ENCODE measurements around the gene FAM3D.
"Not testable (repeated sequence)": the region's sequence is repeated elsewhere in the genome, so short reads cannot be mapped to it uniquely, and the experiment has no call there.

DNA sequence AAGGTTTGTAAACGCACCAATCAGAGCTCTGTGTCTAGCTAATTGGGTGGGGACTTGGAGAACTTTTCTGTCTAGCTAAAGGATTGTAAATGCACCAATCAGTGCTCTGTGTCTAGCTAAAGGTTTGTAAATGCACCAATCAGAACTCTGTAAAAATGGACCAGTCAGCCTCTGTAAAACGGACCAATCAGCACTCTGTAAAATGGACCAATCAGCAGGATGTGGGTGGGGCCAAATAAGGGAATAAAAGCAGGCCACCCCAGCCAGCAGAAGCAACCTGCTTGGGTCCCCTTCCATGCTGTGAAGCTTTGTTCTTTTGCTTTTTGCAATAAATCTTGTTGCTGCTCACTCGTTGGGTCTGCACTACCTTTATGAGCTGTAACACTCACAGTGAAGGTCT lies 42.4 kb upstream of the FAM3D start:
- TF ChIP-seq, protein P1, sequence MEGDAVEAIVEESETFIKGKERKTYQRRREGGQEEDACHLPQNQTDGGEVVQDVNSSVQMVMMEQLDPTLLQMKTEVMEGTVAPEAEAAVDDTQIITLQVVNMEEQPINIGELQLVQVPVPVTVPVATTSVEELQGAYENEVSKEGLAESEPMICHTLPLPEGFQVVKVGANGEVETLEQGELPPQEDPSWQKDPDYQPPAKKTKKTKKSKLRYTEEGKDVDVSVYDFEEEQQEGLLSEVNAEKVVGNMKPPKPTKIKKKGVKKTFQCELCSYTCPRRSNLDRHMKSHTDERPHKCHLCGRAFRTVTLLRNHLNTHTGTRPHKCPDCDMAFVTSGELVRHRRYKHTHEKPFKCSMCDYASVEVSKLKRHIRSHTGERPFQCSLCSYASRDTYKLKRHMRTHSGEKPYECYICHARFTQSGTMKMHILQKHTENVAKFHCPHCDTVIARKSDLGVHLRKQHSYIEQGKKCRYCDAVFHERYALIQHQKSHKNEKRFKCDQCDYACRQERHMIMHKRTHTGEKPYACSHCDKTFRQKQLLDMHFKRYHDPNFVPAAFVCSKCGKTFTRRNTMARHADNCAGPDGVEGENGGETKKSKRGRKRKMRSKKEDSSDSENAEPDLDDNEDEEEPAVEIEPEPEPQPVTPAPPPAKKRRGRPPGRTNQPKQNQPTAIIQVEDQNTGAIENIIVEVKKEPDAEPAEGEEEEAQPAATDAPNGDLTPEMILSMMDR (IDR thresholded peaks at IDR 0.05) = not testable (repeated sequence)
- TF ChIP-seq POLR2A (IDR thresholded peaks at IDR 0.05) = not testable (repeated sequence)
